H9 (cell line): Measurements from ENCODE around the gene FAM13C. TPM values are rescaled to one million over a fixed set of nuclear protein-coding genes. Genes with fewer than 3 reads are reported as not detected.

ENCODE experiments used
- DNase-seq: peaks from one replicate; pipeline ENCODE4 v3.0.0-alpha.2; 2017
- H2AFZ ChIP-seq: one replicate; pipeline ENCODE4 v1.6.1; 2013; ENCODE audit warnings: mild to moderate bottlenecking, low read length, control low read depth, moderate library complexity
- H2AK5ac ChIP-seq: 2 replicates; pipeline ENCODE4 v1.6.1; 2013; ENCODE audit warnings: low read length, control low read depth, mixed read lengths; ENCODE audit not compliant: insufficient read length
- H2BK120ac ChIP-seq: one replicate; pipeline ENCODE4 v1.6.1; 2013; ENCODE audit warnings: low read depth, mild to moderate bottlenecking, low read length, control low read depth, inconsistent platforms; ENCODE audit not compliant: poor library complexity, severe bottlenecking
- H2BK12ac ChIP-seq: 2 replicates; pipeline ENCODE4 v1.6.1; 2013; ENCODE audit warnings: low read length, control low read depth, mixed read lengths, low read depth; ENCODE audit not compliant: insufficient read length
- H2BK15ac ChIP-seq: 2 replicates; pipeline ENCODE4 v1.6.1; 2013; ENCODE audit warnings: low read depth, low read length, control low read depth
- H2BK20ac ChIP-seq: one replicate; pipeline ENCODE4 v1.6.1; 2013; ENCODE audit warnings: low read depth, mild to moderate bottlenecking, low read length, control low read depth, inconsistent platforms; ENCODE audit not compliant: poor library complexity, severe bottlenecking
- H2BK5ac ChIP-seq: 2 replicates; pipeline ENCODE4 v1.6.1; 2013; ENCODE audit warnings: low read length, control low read depth, mixed read lengths; ENCODE audit not compliant: insufficient read length
- H3K14ac ChIP-seq: 2 replicates; pipeline ENCODE4 v1.6.1; 2013; ENCODE audit warnings: low read length, control low read depth; ENCODE audit not compliant: insufficient read depth
- H3K18ac ChIP-seq: 2 replicates; pipeline ENCODE4 v1.6.1; 2013; ENCODE audit warnings: low read depth, mild to moderate bottlenecking, mixed read lengths, low read length, control low read depth; ENCODE audit not compliant: insufficient read length
- H3K23ac ChIP-seq: 2 replicates; pipeline ENCODE4 v1.6.1; 2013; ENCODE audit warnings: low read length, control low read depth, mixed read lengths, low read depth; ENCODE audit not compliant: insufficient read length
- H3K23me2 ChIP-seq: 2 replicates; pipeline ENCODE4 v1.6.1; 2013; ENCODE audit warnings: low read depth, mild to moderate bottlenecking, mixed read lengths, low read length, control low read depth; ENCODE audit not compliant: insufficient read length, poor library complexity, severe bottlenecking
- H3K27ac ChIP-seq: 2 replicates; pipeline ENCODE4 v1.5.1; 2013; ENCODE audit warnings: low read length, control low read depth, mixed read lengths, low read depth; ENCODE audit not compliant: insufficient read length
- H3K27me3 ChIP-seq: 2 replicates; pipeline ENCODE4 v1.6.1; 2013; ENCODE audit warnings: low read length, control low read depth, inconsistent platforms; ENCODE audit not compliant: insufficient read depth
- H3K4ac ChIP-seq: 2 replicates; pipeline ENCODE4 v1.6.1; 2013; ENCODE audit warnings: low read depth, mild to moderate bottlenecking, control low read depth, inconsistent platforms, low read length, moderate library complexity
- H3K4me1 ChIP-seq: 2 replicates; pipeline ENCODE4 v1.6.1; 2013; ENCODE audit warnings: low read length, control low read depth, inconsistent platforms; ENCODE audit not compliant: insufficient read depth
- H3K4me2 ChIP-seq: 2 replicates; pipeline ENCODE4 v1.6.1; 2013; ENCODE audit warnings: low read length, control low read depth, mixed read lengths; ENCODE audit not compliant: insufficient read length, insufficient read depth
- H3K56ac ChIP-seq: 2 replicates; pipeline ENCODE4 v1.6.1; 2013; ENCODE audit warnings: low read depth, mild to moderate bottlenecking, mixed read lengths, low read length, control low read depth; ENCODE audit not compliant: insufficient read length
- H3K79me1 ChIP-seq: 2 replicates; pipeline ENCODE4 v1.6.1; 2013; ENCODE audit warnings: low read depth, mild to moderate bottlenecking, moderate library complexity, low read length, control low read depth, inconsistent platforms; ENCODE audit not compliant: insufficient read depth, poor library complexity, severe bottlenecking
- H3K79me2 ChIP-seq: 2 replicates; pipeline ENCODE4 v1.6.1; 2013; ENCODE audit warnings: low read length, control low read depth, inconsistent platforms; ENCODE audit not compliant: insufficient read depth
- H3K9ac ChIP-seq: 2 replicates; pipeline ENCODE4 v1.6.1; 2013; ENCODE audit warnings: low read length, control low read depth, mixed read lengths; ENCODE audit not compliant: insufficient read length; ENCODE audit errors: extremely low read depth
- H3K9me3 ChIP-seq: one replicate; pipeline ENCODE4 v1.6.1; 2013; ENCODE audit warnings: low read depth, low read length, inconsistent platforms; ENCODE audit not compliant: control insufficient read depth
- H3T11ph ChIP-seq: one replicate; pipeline ENCODE4 v1.6.1; 2013; ENCODE audit warnings: mild to moderate bottlenecking, low read length, control low read depth, inconsistent platforms
- H4K20me1 ChIP-seq: one replicate; pipeline ENCODE4 v1.6.1; 2013; ENCODE audit not compliant: control insufficient read depth, insufficient read length, insufficient read depth
- H4K5ac ChIP-seq: 2 replicates; pipeline ENCODE4 v1.6.1; 2013; ENCODE audit warnings: low read depth, mild to moderate bottlenecking, mixed read lengths, low read length, control low read depth; ENCODE audit not compliant: insufficient read length
- H4K8ac ChIP-seq: replicated peaks from 2 replicates; pipeline ENCODE4 v1.6.1; 2013; ENCODE audit warnings: low read length, control low read depth, mixed read lengths, low read depth; ENCODE audit not compliant: insufficient read length
- H4K91ac ChIP-seq: 2 replicates; pipeline ENCODE4 v1.6.1; 2013; ENCODE audit warnings: low read depth, mild to moderate bottlenecking, moderate library complexity, mixed read lengths, low read length, control low read depth; ENCODE audit not compliant: insufficient read length
- H3K27ac Mint-ChIP-seq, 3 experiments: 2 replicates in 2 of 3; 3 replicates in 1 of 3; pipeline ENCODE4 v1.8.0; 2020 to 2021; ENCODE audit warnings: mixed read lengths in 3 of 3, mild to moderate bottlenecking in 1 of 3, moderate library complexity in 1 of 3
- H3K27me3 Mint-ChIP-seq: 2 replicates; pipeline ENCODE4 v1.8.0; 2021; ENCODE audit warnings: low read depth, mild to moderate bottlenecking, moderate library complexity, mixed read lengths
- H3K36me3 Mint-ChIP-seq, 3 experiments: 2 replicates in 2 of 3; 3 replicates in 1 of 3; pipeline ENCODE4 v1.8.0; 2020 to 2021; ENCODE audit warnings: low read depth in 3 of 3, mixed read lengths in 3 of 3; ENCODE audit not compliant: insufficient read depth in 1 of 3
- H3K4me1 Mint-ChIP-seq, 2 experiments: 2 replicates each; pipeline ENCODE4 v1.8.0; 2020; ENCODE audit warnings: mixed read lengths in 2 of 2
- H3K4me3 Mint-ChIP-seq, 2 experiments: 2 replicates in 1 of 2; 3 replicates in 1 of 2; pipeline ENCODE4 v1.8.0; 2020 to 2021; ENCODE audit warnings: mild to moderate bottlenecking in 2 of 2, mixed read lengths in 2 of 2, moderate library complexity in 1 of 2
- H3K9me3 Mint-ChIP-seq, 2 experiments: 2 replicates in 1 of 2; 3 replicates in 1 of 2; pipeline ENCODE4 v1.8.0; 2020; ENCODE audit warnings: mild to moderate bottlenecking in 2 of 2, mixed read lengths in 2 of 2, moderate library complexity in 1 of 2
- CTCF ChIP-seq: fragments of 200-600 bp; sonication (generic); conservative IDR thresholded peaks from 3 replicates; pipeline ENCODE4 v1.8.0; 2021; ENCODE audit warnings: antibody characterized with exemption, mild to moderate bottlenecking
- WGBS: extraction: QIAGEN DNeasy Blood & Tissue Kit; methylation state at CpG from one replicate; pipeline ENCODE4 v1.1.7; 2013; ENCODE audit warnings: missing lambda C conversion rate, low lambda C conversion rate, mixed read lengths; ENCODE audit not compliant: insufficient read length; ENCODE audit errors: extremely low coverage; 5-methylcytosine and 5-hydroxymethylcytosine counted together
- total RNA-seq: library from RNA; stranded (reverse); gene quantifications from 2 replicates; pipeline ENCODE4 v1.2.1, GENCODE V29; 2021

FAM13C gene
- total RNA-seq, 1 experiment from 2014 or later: 0.31 TPM

- H2AFZ ChIP-seq: peak overlapping the region; percentile 25
- H3K18ac ChIP-seq: no peak overlapping the region
- H4K20me1 ChIP-seq: no peaks in the 10 kb centered on the region
- no peak overlapping the region for H3K27ac ChIP-seq
- Mint-ChIP-seq H3K36me3 (no peaks in the 10 kb centered on the region), H3K4me3 (peak overlapping the region; percentile 71 to 86), H3K27me3 (peaks cover 59% of the 10 kb centered on the region), H3K27ac (peak overlapping the region in 1 of 3 experiments; percentile 53; a peak in 1 of 7 replicates), H3K9me3 (no peaks in the 10 kb centered on the region), H3K4me1 (peaks cover 12 to 17% of the 10 kb centered on the region in 2 experiments)
- no peak overlapping the region for H4K5ac ChIP-seq
- no peak overlapping the region for H3K23ac ChIP-seq
- H2AK5ac ChIP-seq: no peak overlapping the region
- H3K56ac ChIP-seq: no peak overlapping the region
- peaks cover 2% of the 10 kb centered on the region; the same call in 1 of the 2 replicates for H3K27me3 ChIP-seq
- H3K9me3 ChIP-seq: no peaks in the 10 kb centered on the region
- no peak overlapping the region for H2BK15ac ChIP-seq
- no peak overlapping the region for H2BK5ac ChIP-seq
- H3K23me2 ChIP-seq: peaks cover 10% of the 10 kb centered on the region
- H2BK120ac ChIP-seq: no peak overlapping the region
- H4K8ac ChIP-seq: no peak overlapping the region
- no peaks in the 10 kb centered on the region for H3K4me1 ChIP-seq
- H3K79me2 ChIP-seq: no peaks in the 10 kb centered on the region
- no peak overlapping the region for H3K14ac ChIP-seq
- no peak for DNase-seq
- no peak overlapping the region for H3T11ph ChIP-seq
- WGBS: no CpG with 5 or more reads among the region's 2 CpGs
- H4K91ac ChIP-seq: no peak overlapping the region
- no peak overlapping the region for H2BK20ac ChIP-seq
- no peak overlapping the region for H3K4ac ChIP-seq
- H3K79me1 ChIP-seq: no peaks in the 10 kb centered on the region
- H3K9ac ChIP-seq: no peak overlapping the region
- no peak overlapping the region for H2BK12ac ChIP-seq
- no peak for TF ChIP-seq CTCF
- peak overlapping the region; percentile 78 for H3K4me2 ChIP-seq
Measured at GRCh38 chr10:59361663-59362143, 646 bp downstream of the FAM13C start.
